H1 (cell line): Measurements from ENCODE around the gene GNAQ. TPM values are rescaled to one million over a fixed set of nuclear protein-coding genes. Genes with fewer than 3 reads are reported as not detected.

ENCODE experiments used
- CBX5 ChIP-seq: fragments of 300-800, 300-1000 bp; sonication (generic); IDR thresholded peaks from 2 replicates; pipeline ENCODE4 v1.7.1; 2016; ENCODE audit warnings: antibody characterized with exemption, low read length, low read depth
- CEBPB ChIP-seq: IDR thresholded peaks from 2 replicates; pipeline ENCODE4 v1.6.1; 2012; ENCODE audit warnings: low read depth, low read length
- POLR2A ChIP-seq, 2 experiments: IDR thresholded peaks; 1 replicate in 1 of 2; 2 replicates in 1 of 2; pipeline ENCODE4 v1.6.1; 2011; ENCODE audit warnings: low read depth in 2 of 2, low read length in 2 of 2, mild to moderate bottlenecking in 2 of 2; ENCODE audit errors: control extremely low read depth in 1 of 2
- RFX5 ChIP-seq: IDR thresholded peaks from 2 replicates; pipeline ENCODE4 v1.6.1; 2011; ENCODE audit warnings: low read depth, low read length, improper control_type of control experiment, borderline replicate concordance
- polyA plus RNA-seq, 7 experiments: library from polyadenylated mRNA; depleted of rRNA in 3 of 7; stranded (reverse) in 5 of 7; unstranded in 2 of 7; fragments of >200 nt in 5 of 7; fragments of 200-250 nt in 2 of 7; gene quantifications; 1 replicate in 5 of 7; 2 replicates in 1 of 7; 4 replicates in 1 of 7; pipeline versions ENCODE4 v1.2.1 to v1.2.3, GENCODE V29; 2011 to 2013; ENCODE audit warnings: missing spikeins in 2 of 7, mixed read lengths in 2 of 7
- total RNA-seq: library from RNA; stranded (reverse); fragmentation: NEBNext Ultra II Directional; extraction: Animal tissue kit (Norgen Biotek cat#: 25700); gene quantifications from 2 replicates; pipeline ENCODE4 v1.2.1, GENCODE V29; 2021
- TF ChIP-seq, protein P1 (sequence below): fragments of 300-600 bp; sonication (generic); IDR thresholded peaks from 2 replicates; pipeline ENCODE4 v1.7.1; 2012; ENCODE audit warnings: low read length, moderate library complexity, mild to moderate bottlenecking, inconsistent platforms; ENCODE audit not compliant: insufficient replicate concordance

GNAQ gene
- total and polyA plus RNA-seq, 2 of the 8 experiments (the other 6 are each of a cell fraction or from before 2014, with no cell fraction given) = 22.8 to 63.8 TPM

DNA sequence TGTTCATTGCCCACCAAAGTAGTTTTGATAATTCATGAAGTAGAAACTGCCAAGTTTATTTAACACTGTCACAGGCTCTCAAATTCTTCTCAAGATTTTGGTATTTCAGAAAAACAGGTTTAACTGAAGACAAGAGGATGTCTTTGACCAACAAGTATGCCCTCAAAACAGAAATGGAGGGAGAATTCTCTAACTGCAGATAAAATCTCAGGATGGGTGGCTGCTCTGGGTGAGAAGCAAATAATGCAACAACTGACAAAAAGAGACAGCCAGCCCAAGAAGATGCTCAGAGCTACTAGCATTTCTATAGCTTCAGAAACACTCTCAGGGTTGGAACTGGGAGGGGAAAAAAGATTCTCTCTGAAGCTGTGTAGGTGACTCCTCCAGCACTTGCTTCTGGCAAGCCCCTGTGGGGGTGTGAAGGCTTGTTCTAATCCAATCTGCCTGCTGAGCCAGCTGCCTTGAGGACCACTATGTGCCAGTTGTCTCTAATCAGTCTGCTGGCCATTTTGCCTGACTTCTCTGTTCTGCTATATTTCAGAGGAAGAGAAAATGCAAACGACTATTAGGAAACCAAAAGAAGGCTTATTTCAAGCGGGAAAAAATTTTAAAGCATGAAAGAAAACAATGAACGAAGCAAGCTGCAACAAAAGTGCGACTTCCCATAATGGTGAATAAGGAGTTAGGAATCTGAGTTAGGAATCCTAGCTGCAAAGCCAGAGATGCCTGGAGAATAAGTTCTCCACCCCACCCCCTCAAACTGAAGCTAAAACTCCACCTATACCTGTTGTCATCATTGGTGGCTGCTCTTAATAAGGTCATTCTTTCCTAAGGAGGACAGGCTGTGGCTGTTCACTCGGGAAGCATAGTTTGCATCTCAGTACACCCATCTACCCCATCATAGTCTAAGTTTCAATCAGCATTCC is 147.5 kb downstream of the GNAQ start (continued):
- TF ChIP-seq RFX5 (no peak), CEBPB (no peak), POLR2A (IDR thresholded peaks at IDR 0.05; ENCODE audit: control extremely low read depth in 1 of 2, low read depth in 2 of 2, low read length in 2 of 2) (no peak), CBX5 (no peak)
- TF ChIP-seq, protein P1, sequence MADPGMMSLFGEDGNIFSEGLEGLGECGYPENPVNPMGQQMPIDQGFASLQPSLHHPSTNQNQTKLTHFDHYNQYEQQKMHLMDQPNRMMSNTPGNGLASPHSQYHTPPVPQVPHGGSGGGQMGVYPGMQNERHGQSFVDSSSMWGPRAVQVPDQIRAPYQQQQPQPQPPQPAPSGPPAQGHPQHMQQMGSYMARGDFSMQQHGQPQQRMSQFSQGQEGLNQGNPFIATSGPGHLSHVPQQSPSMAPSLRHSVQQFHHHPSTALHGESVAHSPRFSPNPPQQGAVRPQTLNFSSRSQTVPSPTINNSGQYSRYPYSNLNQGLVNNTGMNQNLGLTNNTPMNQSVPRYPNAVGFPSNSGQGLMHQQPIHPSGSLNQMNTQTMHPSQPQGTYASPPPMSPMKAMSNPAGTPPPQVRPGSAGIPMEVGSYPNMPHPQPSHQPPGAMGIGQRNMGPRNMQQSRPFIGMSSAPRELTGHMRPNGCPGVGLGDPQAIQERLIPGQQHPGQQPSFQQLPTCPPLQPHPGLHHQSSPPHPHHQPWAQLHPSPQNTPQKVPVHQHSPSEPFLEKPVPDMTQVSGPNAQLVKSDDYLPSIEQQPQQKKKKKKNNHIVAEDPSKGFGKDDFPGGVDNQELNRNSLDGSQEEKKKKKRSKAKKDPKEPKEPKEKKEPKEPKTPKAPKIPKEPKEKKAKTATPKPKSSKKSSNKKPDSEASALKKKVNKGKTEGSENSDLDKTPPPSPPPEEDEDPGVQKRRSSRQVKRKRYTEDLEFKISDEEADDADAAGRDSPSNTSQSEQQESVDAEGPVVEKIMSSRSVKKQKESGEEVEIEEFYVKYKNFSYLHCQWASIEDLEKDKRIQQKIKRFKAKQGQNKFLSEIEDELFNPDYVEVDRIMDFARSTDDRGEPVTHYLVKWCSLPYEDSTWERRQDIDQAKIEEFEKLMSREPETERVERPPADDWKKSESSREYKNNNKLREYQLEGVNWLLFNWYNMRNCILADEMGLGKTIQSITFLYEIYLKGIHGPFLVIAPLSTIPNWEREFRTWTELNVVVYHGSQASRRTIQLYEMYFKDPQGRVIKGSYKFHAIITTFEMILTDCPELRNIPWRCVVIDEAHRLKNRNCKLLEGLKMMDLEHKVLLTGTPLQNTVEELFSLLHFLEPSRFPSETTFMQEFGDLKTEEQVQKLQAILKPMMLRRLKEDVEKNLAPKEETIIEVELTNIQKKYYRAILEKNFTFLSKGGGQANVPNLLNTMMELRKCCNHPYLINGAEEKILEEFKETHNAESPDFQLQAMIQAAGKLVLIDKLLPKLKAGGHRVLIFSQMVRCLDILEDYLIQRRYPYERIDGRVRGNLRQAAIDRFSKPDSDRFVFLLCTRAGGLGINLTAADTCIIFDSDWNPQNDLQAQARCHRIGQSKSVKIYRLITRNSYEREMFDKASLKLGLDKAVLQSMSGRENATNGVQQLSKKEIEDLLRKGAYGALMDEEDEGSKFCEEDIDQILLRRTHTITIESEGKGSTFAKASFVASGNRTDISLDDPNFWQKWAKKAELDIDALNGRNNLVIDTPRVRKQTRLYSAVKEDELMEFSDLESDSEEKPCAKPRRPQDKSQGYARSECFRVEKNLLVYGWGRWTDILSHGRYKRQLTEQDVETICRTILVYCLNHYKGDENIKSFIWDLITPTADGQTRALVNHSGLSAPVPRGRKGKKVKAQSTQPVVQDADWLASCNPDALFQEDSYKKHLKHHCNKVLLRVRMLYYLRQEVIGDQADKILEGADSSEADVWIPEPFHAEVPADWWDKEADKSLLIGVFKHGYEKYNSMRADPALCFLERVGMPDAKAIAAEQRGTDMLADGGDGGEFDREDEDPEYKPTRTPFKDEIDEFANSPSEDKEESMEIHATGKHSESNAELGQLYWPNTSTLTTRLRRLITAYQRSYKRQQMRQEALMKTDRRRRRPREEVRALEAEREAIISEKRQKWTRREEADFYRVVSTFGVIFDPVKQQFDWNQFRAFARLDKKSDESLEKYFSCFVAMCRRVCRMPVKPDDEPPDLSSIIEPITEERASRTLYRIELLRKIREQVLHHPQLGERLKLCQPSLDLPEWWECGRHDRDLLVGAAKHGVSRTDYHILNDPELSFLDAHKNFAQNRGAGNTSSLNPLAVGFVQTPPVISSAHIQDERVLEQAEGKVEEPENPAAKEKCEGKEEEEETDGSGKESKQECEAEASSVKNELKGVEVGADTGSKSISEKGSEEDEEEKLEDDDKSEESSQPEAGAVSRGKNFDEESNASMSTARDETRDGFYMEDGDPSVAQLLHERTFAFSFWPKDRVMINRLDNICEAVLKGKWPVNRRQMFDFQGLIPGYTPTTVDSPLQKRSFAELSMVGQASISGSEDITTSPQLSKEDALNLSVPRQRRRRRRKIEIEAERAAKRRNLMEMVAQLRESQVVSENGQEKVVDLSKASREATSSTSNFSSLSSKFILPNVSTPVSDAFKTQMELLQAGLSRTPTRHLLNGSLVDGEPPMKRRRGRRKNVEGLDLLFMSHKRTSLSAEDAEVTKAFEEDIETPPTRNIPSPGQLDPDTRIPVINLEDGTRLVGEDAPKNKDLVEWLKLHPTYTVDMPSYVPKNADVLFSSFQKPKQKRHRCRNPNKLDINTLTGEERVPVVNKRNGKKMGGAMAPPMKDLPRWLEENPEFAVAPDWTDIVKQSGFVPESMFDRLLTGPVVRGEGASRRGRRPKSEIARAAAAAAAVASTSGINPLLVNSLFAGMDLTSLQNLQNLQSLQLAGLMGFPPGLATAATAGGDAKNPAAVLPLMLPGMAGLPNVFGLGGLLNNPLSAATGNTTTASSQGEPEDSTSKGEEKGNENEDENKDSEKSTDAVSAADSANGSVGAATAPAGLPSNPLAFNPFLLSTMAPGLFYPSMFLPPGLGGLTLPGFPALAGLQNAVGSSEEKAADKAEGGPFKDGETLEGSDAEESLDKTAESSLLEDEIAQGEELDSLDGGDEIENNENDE = no peak
